BLaER1 (cell line): ENCODE measurements around the gene CLPSL2.

ENCODE experiments used
- H3K27ac ChIP-seq: shearing (Covaris generic); formaldehyde crosslinking; 2 replicates; pipeline ENCODE4 v1.8.1; 2022
- H3K27me3 ChIP-seq: shearing (Covaris generic); formaldehyde crosslinking; 2 replicates; pipeline ENCODE4 v1.8.1; 2022
- H3K36me3 ChIP-seq: shearing (Covaris generic); formaldehyde crosslinking; 2 replicates; pipeline ENCODE4 v1.8.1; 2022
- H3K4me1 ChIP-seq: shearing (Covaris generic); formaldehyde crosslinking; 2 replicates; pipeline ENCODE4 v1.8.1; 2022
- H3K4me2 ChIP-seq: shearing (Covaris generic); formaldehyde crosslinking; 2 replicates; pipeline ENCODE4 v1.8.1; 2022
- H3K4me3 ChIP-seq: shearing (Covaris generic); formaldehyde crosslinking; 2 replicates; pipeline ENCODE4 v1.8.1; 2022
- H3K9ac ChIP-seq: shearing (Covaris generic); formaldehyde crosslinking; 2 replicates; pipeline ENCODE4 v1.8.1; 2022
- H3K9me3 ChIP-seq: shearing (Covaris generic); formaldehyde crosslinking; 2 replicates; pipeline ENCODE4 v1.8.1; 2022
- H4K20me1 ChIP-seq: shearing (Covaris generic); formaldehyde crosslinking; 2 replicates; pipeline ENCODE4 v1.8.1; 2022
- Cebpa-rat ChIP-seq: shearing (Covaris generic); IDR thresholded peaks from 2 replicates; pipeline ENCODE4 v1.8.1; 2022

Gene CLPSL2

GRCh38 chr6:35786272-35786671 is 9.9 kb downstream of the CLPSL2 start:
- H3K27me3 ChIP-seq = peaks cover 13% of the 10 kb centered on the region; the same call in 1 of the 2 replicates
- H3K27ac ChIP-seq = no peak overlapping the region
- no peak overlapping the region for H3K9ac ChIP-seq
- no peaks in the 10 kb centered on the region for H4K20me1 ChIP-seq
- H3K36me3 ChIP-seq = no peaks in the 10 kb centered on the region
- no peaks in the 10 kb centered on the region for H3K9me3 ChIP-seq
- H3K4me3 ChIP-seq = no peak overlapping the region
- no peak for TF ChIP-seq Cebpa-rat
- H3K4me2 ChIP-seq = no peak overlapping the region
- no peaks in the 10 kb centered on the region for H3K4me1 ChIP-seq

GRCh38 chr6:35786810-35787209 is 10.4 kb downstream of the CLPSL2 start:
- Histone ChIP-seq H3K9me3 (no peaks in the 10 kb centered on the region), H3K27ac (no peak overlapping the region), H3K4me3 (no peak overlapping the region), H3K4me1 (no peaks in the 10 kb centered on the region), H3K9ac (no peak overlapping the region), H3K27me3 (peaks cover 13% of the 10 kb centered on the region; the same call in 1 of the 2 replicates), H3K4me2 (no peak overlapping the region), H4K20me1 (no peaks in the 10 kb centered on the region), H3K36me3 (no peaks in the 10 kb centered on the region)
- no peak for TF ChIP-seq Cebpa-rat

- no peaks in the 10 kb centered on the region for H3K36me3 ChIP-seq
- H3K4me3 ChIP-seq = no peak overlapping the region
- no peak overlapping the region for H3K4me2 ChIP-seq
- no peak overlapping the region for H3K9ac ChIP-seq
- no peak overlapping the region for H3K27ac ChIP-seq
- no peak for TF ChIP-seq Cebpa-rat
- no peaks in the 10 kb centered on the region for H4K20me1 ChIP-seq
- H3K4me1 ChIP-seq = no peaks in the 10 kb centered on the region
- peaks cover 13% of the 10 kb centered on the region; the same call in 1 of the 2 replicates for H3K27me3 ChIP-seq
- no peaks in the 10 kb centered on the region for H3K9me3 ChIP-seq
Measured at GRCh38 chr6:35787266-35788218, 11.1 kb downstream of the CLPSL2 start.

GRCh38 chr6:35788423-35788982 is 12.1 kb downstream of the CLPSL2 start:
- Histone ChIP-seq H3K9me3 (no peaks in the 10 kb centered on the region), H3K9ac (no peak overlapping the region), H3K27ac (no peak overlapping the region), H3K4me3 (no peak overlapping the region), H4K20me1 (no peaks in the 10 kb centered on the region), H3K4me2 (no peak overlapping the region), H3K27me3 (peaks cover 13% of the 10 kb centered on the region; the same call in 1 of the 2 replicates), H3K36me3 (no peaks in the 10 kb centered on the region), H3K4me1 (no peaks in the 10 kb centered on the region)
- TF ChIP-seq Cebpa-rat = no peak

- Histone ChIP-seq H3K4me3 (no peak overlapping the region), H3K36me3 (no peaks in the 10 kb centered on the region), H3K4me2 (no peak overlapping the region), H4K20me1 (no peaks in the 10 kb centered on the region), H3K9me3 (no peaks in the 10 kb centered on the region), H3K27ac (no peak overlapping the region), H3K27me3 (peaks cover 13% of the 10 kb centered on the region; the same call in 1 of the 2 replicates), H3K4me1 (no peaks in the 10 kb centered on the region), H3K9ac (no peak overlapping the region)
- peak; percentile 88 for TF ChIP-seq Cebpa-rat
Measured at GRCh38 chr6:35790683-35791082, 14.3 kb downstream of the CLPSL2 start.

GRCh38 chr6:35794536-35795452 is 18.4 kb downstream of the CLPSL2 start:
- no peaks in the 10 kb centered on the region for H3K9me3 ChIP-seq
- H3K9ac ChIP-seq = no peak overlapping the region
- no peak overlapping the region for H3K27ac ChIP-seq
- H3K4me3 ChIP-seq = no peak overlapping the region
- no peaks in the 10 kb centered on the region for H3K36me3 ChIP-seq
- no peak overlapping the region for H3K4me2 ChIP-seq
- peaks cover 6% of the 10 kb centered on the region; the same call in 1 of the 2 replicates for H3K4me1 ChIP-seq
- TF ChIP-seq Cebpa-rat = no peak
- H4K20me1 ChIP-seq = no peaks in the 10 kb centered on the region
- no peaks in the 10 kb centered on the region for H3K27me3 ChIP-seq

- H3K4me2 ChIP-seq = no peak overlapping the region
Measured at GRCh38 chr6:35795453-35796071, 19.2 kb downstream of the CLPSL2 start.

GRCh38 chr6:35796236-35796635 is 19.8 kb downstream of the CLPSL2 start:
- Histone ChIP-seq H3K4me3 (no peak overlapping the region), H3K4me2 (no peak overlapping the region), H3K9ac (no peak overlapping the region), H3K27me3 (no peaks in the 10 kb centered on the region), H3K4me1 (peaks cover 6% of the 10 kb centered on the region; the same call in 1 of the 2 replicates), H3K27ac (no peak overlapping the region), H3K36me3 (no peaks in the 10 kb centered on the region), H3K9me3 (no peaks in the 10 kb centered on the region), H4K20me1 (no peaks in the 10 kb centered on the region)
- no peak for TF ChIP-seq Cebpa-rat

More at GRCh38 chr6:35795453-35796071, 19.2 kb downstream of the CLPSL2 start:
- no peak for TF ChIP-seq Cebpa-rat
- H3K36me3 ChIP-seq = no peaks in the 10 kb centered on the region
- no peak overlapping the region for H3K4me3 ChIP-seq
- H3K9ac ChIP-seq = no peak overlapping the region
- peaks cover 6% of the 10 kb centered on the region; the same call in 1 of the 2 replicates for H3K4me1 ChIP-seq
- no peaks in the 10 kb centered on the region for H3K9me3 ChIP-seq
- no peaks in the 10 kb centered on the region for H3K27me3 ChIP-seq
- H3K27ac ChIP-seq = no peak overlapping the region
- H4K20me1 ChIP-seq = no peaks in the 10 kb centered on the region

- no peak overlapping the region for H3K4me2 ChIP-seq
- no peak for TF ChIP-seq Cebpa-rat
- H3K27ac ChIP-seq = 0 out of 2 replicates have a peak overlapping the region, but pooled peaks have one; percentile 4
- H3K9ac ChIP-seq = no peak overlapping the region
- H3K9me3 ChIP-seq = no peaks in the 10 kb centered on the region
- no peaks in the 10 kb centered on the region for H4K20me1 ChIP-seq
- no peaks in the 10 kb centered on the region for H3K27me3 ChIP-seq
- H3K36me3 ChIP-seq = no peaks in the 10 kb centered on the region
- H3K4me1 ChIP-seq = peaks cover 6% of the 10 kb centered on the region; the same call in 1 of the 2 replicates
- H3K4me3 ChIP-seq = no peak overlapping the region
Measured at GRCh38 chr6:35797837-35798526, 21.6 kb downstream of the CLPSL2 start.
